GDM1 (cell line): ENCODE results near the gene FAM163A.
"Not testable (repeated sequence)": the region's sequence is repeated elsewhere in the genome, so short reads cannot be mapped to it uniquely, and the experiment has no call there.

Source experiments
- DNase-seq: peaks from one replicate; lab custom pipeline; 2025; lab: John Stamatoyannopoulos, UW

FAM163A gene

DNA sequence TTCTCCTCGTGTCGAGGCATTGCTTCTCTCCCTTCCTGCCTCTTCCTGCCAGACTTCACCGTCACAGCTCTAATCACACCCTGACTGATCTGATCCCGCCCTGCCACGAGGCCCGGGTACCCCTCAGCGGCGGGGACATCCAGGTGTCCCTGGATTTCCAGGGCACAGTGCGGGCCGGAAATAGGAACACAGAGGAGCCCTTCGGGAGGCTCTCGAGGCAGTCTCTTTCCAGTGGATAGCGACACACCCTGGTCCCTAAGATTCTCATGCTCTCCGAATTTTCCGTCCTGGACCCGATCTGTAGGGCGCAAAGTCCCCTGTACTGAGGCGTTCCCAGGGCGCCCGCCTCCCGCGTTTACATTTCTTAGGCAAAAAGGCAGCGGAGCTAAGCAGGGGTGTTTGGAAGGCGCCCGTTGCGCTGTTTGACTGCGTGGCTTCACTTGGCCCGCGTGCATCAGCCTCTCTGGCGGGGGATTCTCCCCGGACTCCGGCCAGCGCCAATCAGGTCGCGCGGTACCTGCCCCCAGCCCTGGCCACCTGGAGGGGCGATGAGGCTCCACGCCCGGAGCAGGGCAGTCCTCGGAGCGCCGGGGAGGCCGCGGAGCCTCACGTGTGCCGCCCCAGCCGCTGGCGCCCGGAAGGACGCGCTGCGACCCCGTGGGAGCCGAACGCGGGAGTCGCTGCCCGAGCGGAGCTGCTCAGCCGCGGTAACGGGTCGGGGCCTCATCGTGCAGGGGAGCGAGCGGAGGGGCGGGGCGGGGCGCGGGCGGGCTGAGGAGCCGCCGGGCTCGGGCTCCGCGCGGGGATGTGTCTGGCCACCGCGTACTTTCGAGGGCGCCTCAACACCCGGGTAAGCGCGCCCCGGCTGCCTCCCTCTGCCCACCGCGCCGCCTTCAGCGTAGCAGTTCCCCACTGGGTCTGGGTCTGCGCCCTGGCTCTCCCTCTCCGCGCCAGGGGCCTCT, at the start of gene FAM163A:
Gene FAM163A (plus strand): TSS at position 575 of the 962 bp plus-strand sequence. CDS start 69,807 bp downstream, outside the sequence.
- DNase-seq, result no peak

DNA sequence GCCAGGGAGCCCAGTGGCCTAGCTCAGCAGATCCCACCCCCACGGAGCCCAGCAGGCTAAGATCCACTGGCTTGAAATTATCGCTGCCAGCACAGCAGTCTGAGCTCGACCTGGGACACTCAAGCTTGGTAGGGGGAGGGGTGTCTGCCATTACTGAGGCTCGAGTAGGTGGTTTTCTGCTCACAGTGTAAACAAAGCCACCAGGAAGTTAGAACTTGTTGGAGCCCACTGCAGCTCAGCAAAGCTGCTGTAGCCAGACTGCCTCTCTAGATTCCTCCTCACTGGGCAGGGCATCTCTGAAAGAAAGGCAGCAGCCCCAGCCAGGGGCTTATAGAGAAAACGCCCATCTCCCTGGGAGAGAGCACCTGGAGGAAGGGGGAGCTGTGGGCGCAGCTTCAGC, 48.6 kb upstream of the FAM163A start:
- not testable (repeated sequence) for DNase-seq

DNA sequence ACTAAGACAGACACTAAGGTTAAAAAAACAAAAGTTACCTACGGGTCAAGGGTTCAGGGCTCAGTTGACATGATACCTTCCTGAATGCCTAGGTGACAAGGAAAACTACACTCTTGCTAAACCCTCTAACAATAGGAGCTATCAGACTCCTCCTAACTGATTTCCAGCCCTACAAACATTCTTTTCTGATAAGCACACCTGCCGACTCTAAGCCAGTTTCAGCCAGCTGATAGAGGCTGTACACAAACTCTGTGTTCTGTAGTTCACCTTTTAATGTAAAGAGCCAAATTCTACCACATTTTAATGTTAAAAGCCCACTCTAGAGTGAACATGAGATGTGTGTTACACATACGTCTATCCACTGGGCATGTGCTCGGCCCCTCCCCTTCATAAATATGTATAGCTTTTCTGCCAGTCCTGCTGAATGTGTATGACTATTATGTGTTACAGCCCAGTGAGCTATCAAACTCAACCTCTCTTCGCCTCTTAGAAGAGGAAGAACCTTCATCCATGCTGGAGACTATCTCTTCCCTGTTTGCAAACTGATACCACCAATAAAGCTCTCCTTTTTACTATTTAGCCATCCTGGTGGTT, 40.0 kb upstream of the FAM163A start:
- DNase-seq, result no peak

DNA sequence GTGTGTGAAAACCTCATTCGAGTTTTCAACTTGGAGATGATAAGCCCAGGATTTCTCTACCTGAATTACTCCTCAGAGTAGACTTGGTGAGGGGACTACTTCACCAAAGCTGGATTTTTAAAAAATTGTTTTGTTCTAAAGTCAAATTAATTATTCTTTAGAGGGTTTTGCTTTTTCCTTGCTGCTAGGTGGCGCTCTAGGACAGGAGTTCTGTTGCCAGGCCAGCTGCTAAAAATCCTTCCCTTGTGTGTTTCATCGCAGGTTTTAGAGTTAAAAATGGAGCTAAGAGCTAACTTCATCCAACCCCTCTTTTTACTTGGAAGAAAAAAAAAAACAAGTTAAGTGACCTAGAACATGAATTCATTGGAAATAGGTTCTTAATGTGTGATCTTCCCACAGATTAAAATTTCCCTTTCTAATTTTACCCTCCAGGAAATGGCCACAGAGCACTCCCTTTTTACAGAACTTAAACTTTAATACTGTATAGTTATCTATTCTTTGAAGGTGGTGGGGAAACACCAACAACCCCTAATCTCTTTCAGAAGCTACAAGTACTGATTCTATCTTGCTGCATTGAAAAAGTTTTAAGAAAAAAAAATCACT, 36.7 kb upstream of the FAM163A start:
- peak; percentile 13 for DNase-seq

DNA sequence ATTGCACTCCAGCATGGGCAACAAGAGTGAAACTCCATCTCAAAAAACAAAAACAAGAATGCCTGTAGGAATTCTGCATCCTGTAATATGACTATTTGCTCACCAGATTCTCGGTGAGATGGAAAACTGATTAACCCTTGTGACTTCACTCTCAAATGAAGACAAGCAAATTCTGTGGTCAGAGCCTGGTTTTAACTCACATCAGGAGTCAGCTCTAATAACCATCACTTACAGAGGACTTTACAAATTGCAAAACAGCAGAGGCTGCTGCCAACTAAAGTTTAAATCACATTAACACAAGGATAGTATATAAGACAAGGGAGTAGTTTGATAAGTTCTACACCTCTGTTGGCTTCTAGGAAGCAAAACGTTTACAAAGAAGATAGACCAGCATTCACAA, 35.7 kb upstream of the FAM163A start:
- no peak for DNase-seq

DNA sequence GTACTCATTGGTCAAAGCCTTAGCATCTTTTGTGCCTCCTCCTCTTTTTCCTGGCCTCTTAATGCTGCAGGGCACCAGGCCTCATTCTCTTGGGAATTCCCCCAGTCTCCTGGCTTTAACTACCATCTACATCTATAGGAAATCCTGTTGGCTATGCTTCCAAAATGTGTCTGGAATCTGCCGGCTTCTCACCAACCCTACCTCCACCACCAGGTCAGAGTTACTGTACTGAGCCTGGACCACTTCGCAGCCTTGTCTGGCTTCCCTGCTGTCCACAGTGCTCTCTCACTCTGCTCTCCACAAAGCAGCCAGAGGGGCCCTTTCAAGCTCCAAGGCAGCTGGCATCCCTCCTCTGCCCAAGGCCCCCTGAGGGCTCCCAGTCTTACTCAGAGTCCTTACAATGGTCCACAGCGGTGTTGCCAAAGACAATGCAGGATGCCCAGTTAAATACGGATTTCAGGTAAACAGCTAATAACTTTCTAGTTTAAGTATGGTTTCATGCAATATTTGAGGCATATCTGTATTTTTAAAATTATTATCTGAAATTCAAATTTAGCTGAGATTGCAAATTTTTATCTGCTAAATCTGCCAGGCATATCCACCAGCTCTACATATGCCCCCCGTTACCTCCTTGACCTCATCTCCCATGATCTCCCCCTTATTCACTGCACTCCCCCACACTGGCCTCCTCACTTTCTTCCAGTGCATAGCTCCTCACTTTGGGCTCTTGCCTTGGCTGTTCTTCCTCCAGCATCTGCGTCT, 34.5 kb upstream of the FAM163A start:
- DNase-seq, result no peak

DNA sequence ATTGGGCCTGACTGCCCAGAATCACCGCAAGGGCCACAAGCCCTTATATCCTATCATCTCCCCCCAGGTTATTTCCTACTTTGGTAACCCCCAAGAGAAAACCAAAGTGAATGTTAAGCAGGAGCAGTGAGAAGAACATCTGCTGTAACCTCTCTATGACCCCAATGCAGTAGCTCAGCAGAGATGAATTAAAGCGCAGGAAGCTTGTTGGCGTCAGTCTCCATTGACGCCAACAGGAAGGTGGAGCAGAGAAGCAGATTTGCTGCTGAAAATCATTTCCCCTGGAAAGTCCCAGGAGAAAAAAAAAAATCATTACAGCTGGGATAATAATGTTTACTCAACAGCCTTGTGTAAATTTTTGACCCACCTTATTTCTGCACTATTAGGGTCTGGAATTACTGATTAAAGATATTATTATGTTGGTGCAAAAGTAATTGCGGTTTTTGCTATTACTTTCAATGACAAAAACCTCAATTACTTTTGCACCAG, 33.2 kb upstream of the FAM163A start:
- DNase-seq, result no peak

DNA sequence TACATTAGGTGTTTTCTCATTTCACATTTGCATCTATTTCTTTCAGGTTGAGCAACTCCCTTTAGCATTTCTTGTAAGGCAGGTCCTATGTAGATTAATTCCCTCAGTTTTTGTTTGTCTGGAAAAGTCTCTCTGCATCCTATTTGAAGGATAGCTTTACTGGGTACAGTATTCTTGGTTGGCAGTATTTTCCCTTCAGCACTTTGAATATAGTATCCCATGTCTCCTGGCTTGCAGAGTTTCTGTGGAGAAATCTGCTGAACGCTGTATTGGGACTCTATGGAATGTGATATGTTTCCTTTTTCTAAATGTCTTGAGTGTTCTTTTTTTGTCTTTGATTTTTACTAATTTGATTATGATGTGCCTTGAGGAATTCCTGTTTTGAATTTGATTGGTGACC, 28.9 kb upstream of the FAM163A start:
- DNase-seq, result no peak

DNA sequence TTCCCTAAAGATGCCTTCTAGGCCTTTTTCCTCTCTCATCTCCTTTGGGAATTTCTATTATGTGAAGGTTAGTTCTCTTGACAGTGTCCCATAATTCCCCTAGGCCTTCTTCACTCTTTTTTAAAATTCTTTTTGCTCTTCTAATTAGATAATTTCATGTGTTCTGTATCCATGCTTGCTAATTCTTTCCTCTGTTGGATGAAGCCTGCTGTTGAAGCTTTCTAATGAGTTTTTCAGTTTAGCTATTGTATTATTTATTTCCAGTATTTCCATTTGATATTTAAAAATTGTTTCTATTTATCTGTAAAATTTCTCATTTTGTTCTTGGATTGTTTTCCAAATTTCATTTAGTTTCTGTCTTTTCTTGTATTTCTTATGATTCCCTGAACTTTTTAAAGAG, 28.5 kb upstream of the FAM163A start:
- no peak for DNase-seq

DNA sequence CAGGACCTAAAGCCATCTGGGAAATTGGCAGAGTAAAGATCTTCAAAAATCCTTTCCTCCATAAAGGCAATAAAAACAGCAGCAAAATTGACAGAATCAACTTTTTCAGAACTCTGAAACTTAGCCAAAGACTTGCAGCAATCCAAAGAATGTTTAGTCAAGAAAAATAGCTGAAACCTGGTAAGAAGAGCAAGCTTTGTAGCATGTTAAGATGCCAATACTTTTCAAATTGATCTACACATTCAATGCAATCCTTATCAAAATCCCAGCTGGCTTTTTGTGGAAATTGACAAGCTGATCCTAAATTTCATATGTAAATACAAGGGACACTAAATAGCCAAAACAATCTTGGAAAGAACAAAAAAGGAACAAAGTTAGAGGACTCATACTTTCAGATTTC, 23.8 kb upstream of the FAM163A start:
- DNase-seq, result no peak

DNA sequence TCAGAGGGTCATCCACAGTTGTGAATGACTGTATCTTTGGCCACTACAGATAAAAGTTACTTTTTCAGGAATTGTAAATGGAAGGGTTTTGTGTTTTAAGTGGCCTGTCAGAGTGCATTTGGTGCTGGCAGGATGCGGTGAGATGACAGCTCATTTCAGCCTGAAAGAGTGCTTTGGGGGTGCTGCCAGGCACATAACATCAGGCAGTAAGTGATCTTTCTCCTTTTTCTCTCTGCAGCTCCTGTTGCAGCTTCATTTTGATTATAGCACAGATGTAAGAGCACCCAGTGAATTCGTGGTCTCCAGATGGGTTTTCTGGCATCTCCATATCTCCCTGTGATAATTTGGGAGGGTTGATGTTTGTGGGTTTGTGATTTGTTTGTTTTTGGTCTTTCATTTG, 14.8 kb upstream of the FAM163A start:
- no peak for DNase-seq

DNA sequence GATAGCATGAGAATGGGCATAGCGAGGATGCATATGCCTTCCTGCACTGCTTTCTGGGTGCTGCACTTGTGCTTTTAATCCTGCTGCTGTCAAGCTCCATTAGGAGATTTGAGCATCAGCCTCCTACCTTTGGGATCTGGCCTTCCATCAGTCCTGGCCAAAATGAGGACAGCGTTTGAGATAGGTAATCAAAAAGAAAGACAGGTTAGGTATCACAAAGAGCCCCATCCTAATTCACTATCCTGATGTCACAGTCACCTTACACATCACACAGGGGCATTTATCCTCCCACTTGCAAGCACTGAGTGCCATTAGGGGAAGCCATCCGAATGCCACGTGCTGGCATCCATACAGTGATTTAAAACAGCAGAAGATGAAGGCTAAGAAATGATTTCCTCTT, 13.2 kb upstream of the FAM163A start:
- DNase-seq, result no peak

DNA sequence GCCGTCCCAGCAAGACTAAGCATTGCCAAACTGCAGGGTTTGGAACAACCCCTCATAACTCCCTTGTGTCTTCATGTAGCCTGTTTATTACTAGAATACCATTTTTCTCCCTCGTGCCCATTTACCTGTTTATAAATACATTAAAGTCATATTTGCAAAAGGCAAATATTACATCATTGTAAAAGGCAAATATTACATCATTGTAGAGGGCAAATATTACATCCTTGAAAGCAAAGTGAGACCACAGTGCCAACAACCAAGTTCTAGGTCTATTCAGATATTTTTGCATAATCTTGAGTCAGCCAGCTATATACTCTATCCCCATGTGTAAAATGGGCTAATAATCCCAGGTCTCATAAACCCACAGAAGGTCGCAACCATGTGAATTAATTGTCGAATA, 11.4 kb upstream of the FAM163A start:
- no peak for DNase-seq

DNA sequence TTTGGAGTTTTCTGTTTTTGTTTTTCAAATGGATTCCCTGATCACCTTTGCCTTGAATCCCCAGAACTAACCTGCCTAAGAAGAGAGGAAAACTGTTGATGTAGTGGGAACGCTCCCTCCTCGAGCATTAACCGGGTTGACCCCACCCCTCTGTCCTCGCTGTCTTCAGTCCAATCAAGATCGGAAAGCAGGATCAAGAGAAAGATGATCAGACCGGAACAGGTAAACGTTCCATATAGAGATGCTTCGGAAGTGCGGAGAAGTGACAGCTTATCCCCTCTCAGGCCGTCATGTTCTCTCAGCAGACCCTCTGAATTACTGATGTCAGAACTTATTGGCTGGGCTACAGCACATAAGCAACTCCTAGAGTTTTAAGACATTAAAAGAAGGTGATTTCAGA, 800 bp upstream of the FAM163A start:
- no peak for DNase-seq

DNA sequence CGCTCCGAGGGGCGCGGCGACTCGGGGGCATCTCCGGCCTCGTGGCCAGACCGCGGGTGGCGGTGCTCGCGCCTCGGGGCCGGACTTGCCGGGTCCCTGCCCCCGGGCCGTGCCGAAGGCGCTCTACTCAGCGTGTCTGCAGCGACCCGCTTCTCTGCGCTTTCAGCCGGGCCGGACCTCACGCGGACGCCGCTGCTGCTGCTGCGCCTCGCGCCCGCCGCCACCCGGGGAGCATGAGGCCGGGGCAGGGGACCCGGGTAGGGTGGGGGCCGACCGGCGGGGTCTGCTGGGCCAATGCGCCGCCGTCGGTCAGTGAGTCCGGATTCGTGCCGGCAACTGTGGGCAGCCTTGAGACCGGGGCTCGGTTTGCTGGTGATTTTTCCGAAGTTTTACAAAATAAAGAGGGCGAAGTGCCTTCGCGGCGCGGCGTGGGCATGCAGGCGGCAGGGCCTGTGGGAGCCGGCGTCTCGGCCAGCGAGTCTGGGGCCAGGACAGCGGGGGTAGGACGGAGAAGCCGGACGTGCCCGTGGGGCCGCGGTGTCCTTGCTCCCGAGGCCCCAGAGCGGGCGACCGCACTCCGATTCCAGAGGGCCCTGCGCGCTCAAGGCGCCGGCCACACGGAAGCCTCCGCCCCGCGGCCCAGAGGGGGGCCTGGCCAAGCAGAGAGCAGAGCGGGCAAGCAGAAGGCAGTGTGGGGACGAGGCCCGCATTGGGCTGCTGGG, 749 bp downstream of the FAM163A start:
- no peak for DNase-seq

DNA sequence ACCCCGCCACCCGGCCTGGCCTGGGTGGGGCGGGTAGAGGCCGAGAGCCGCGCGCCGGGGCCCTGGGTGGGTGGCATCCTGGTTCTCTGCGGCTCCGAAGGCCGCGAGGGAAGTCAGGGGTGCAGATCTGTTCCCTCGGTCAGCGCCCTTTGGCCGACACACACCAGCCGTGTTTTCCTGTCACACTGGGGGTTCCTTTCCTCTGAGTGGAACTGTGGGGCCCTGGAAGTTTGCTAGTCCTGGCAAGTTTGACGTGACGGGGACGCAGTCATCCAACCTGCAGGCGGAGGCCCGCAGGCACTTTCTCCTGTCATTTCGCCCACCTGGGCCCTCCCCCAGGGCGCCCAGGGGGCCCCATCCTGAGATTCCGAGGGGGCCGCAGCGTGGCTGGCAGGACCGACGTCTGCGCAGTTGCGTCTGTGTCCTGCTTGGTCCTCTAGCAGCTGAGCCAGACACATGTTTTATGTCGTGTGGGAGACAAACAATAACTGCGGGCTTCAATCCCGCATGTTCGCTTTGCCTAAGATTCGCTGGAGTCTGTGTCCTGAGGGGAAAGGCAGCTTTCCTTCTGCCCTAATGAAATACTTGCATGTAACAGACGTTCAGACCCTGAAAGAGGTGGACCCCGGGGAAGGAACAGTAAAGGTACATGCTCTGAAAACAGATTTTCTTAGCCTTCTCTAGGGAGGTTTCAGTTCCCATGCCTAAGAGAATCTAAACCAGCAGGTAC, 1.5 kb downstream of the FAM163A start:
- DNase-seq, result no peak

DNA sequence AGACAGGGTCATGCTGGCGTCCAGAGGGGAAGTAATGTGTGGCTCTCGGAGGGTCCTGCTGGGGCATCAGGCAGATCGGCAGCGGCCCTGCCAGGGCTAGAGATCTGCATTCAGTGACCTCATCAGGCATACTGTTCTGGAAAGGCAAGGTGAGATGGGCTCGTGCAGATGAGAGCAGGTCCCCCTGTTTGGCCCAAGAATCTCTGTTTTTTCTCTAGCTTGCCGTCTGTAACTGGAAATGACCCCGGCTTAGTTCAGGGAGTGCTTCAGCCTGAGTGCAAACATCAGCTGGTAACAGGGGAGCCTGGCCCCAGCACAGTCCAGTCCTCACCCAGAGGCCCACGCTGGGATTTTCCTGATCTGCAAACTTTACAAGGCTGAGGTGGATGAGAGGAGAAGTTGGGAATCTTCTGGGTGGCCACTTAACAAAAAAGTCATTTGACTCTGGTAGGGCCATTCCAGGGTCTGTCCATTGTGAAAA, 2.1 kb downstream of the FAM163A start:
- DNase-seq, result no peak

DNA sequence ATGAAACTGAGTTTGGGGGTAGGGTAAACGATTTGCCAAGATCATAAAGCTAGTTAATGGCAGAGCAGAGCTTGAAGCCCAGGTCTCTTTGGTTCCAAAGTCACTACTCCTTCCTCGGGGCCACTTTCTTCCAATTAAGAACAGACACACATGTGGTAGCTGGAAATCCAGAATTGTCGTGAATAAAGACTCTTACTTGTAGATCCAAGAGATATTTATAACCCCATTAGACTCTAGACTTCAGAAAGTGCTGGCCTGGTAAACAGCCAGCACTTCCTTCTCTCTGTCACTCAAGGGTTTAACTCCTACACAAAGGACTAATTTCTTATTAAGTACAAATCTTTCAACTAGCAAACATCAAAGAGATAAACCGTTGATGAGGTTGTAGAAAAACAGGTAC, 2.7 kb downstream of the FAM163A start:
- DNase-seq, result no peak

DNA sequence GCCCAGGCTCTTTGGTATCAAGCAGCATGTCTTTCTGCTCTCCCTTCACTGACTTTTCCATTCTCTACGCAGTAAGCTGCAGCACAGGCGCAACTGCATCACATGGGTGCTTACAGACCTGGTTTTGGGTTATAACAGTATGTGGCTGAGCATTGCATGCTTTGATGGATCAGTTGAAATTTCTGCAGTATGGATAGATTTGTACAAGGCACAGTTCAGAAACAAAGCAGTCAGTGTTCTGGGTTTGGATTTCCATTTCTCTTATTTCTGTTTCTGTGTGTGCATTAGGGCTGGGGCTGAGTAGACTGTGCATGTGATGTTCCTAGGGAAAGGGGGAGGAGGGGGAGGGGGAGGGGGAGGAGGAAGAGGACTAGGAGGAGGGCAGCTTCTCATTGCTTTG, 4.5 kb downstream of the FAM163A start:
- no peak for DNase-seq

DNA sequence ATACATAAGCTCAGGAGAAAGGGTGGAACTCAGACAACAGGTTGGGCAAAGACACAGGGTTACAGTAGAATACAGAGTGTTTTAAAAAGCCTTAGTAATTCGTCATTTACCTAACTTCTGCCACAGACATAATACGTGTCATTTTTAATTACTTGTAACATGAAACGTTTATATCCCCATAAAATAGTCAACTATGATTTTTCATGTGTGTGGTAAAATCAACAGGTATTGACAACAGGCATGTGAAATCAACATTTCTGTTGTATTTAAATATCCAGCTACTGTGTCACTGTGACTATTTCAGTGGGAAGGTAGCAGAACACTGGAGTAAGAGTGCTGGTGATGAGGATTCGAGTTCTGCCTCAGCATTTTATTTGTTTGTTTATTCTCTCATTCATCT, 5.7 kb downstream of the FAM163A start:
- no peak for DNase-seq

DNA sequence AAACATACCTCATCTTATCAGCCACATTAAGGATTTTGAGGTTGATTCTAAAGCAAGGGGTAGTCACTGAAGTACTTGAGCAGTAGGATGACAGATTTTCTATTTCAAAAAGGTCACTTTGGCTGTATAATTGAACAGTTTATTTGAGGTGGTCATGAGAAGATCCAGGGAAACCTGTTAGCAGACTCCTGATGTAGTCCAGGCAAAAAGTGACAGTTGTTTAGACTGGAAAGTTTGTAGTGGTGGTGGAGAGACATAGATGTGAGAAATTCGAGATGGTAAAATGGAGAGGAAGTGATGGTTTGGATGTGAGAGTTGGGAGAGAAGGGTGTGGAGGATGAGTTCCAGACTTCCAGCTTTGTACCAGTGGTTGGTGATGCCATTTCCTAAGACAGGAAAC, 7.5 kb downstream of the FAM163A start:
- DNase-seq, result no peak
